Measurements from ENCODE around the gene ITGA11.
"Not testable (repeated sequence)": the region's sequence is repeated elsewhere in the genome, so short reads cannot be mapped to it uniquely, and the experiment has no call there.

ITGA11 gene

DNA sequence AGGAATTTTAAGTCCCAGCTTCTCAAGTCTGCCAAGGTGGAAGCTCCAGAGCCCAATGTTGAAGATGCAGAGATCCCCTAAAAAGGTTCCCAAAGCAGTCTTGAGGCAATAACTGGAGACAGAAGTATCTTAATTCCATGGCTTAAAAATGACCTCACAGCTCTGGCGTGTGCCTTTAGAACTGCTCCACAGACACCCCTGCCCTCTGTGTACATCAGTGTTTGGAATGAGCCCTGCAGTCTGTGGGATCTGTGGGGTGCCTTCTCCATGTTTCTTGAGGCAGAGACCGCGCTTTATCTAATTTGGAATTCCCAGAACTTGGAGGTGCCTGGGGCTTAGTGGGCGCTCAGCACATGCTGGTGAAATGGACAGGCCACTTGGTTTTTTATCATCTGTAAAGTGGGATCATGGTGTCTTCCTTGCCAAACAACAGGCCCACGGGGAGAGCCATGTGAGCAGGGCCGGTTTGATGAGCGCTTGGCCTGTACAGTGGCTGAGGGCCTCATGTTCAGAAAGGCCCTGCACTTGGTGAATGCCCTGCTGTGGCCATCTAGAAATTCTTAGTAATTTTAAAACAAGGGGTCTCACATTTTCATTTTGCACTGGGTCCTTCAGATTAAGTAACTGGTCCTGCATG lies 7.1 kb downstream of the ITGA11 start:
- DNase-seq = no peak

DNA sequence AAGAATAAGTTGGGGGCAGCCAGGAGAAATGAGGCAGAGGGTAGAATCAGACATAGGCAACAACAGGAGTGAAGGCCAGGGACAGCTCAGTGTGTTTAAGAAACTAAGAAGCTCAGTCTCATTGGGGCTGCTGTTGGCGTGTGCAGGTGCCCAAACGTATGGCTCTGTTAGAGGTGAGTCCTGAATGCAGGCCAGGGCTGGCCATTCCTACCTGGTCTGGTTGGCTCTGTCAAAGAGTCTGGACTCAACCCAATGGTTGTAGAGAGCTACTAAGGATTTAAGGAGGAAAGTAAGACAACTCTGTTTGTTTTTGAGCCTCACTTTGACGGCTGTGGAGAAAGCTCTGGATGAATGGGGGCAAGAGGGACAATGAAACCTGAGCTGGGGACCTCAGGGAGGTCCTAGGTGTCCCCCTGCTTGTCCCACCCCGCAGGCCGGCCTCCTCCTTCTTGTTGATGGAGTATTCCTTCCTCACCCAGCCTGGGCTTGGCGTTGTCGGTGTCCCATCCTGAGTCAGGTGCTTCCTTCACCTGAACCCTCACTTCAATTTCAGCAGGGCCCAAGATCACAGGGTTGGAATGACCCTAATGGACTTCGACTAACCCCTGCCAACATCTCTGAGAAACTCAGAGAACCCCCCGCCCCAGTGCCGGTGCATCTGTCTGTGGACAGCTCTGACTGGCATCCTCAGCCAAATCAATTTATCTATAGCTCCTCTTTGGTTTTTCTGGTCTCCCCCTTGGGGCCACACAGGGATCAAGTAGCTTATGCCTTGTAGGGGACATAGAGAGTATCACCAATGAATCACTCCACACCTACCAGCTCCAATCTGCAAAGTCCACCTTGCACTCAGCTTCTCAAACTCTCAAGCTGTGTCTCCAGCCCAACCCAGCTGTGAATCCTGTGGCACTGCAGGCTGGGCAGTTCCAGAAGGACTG lies 8.3 kb downstream of the ITGA11 start:
- DNase-seq = no peak

DNA sequence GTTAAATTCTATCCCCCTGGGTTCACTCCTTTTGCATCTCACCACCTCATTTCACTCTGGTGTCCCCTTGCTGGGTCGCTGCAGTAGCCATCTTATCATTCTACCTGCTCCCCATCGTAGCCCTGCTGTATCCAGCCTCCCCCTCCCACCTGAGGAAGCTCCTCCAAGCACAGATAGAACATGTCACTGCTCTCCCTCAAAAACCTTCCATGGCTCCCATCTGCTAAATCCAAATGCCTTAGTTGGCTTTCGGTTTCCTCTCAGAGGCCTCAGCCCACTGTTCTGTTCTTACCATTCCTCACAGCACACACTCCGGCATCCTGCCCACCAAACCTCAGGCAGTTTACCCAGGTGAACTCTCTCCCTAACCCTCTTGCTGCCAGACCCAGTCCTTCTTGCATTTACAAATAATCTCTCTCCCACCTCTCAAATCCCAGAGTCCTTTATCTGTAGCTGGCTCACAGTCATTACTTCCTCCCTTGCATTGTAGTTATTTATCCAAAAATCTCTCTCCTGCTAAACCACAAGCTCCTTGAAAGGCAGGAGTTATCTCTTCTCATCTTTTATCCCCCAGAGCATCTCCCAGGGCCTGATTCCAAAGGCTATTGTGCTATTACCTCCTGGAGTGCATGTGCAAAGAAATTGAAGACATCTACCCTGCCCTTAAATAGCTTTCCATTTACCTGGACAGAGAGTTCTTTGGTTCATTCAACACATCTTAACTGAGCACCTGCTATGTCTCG lies 9.4 kb downstream of the ITGA11 start:
- not testable (repeated sequence) for DNase-seq

DNA sequence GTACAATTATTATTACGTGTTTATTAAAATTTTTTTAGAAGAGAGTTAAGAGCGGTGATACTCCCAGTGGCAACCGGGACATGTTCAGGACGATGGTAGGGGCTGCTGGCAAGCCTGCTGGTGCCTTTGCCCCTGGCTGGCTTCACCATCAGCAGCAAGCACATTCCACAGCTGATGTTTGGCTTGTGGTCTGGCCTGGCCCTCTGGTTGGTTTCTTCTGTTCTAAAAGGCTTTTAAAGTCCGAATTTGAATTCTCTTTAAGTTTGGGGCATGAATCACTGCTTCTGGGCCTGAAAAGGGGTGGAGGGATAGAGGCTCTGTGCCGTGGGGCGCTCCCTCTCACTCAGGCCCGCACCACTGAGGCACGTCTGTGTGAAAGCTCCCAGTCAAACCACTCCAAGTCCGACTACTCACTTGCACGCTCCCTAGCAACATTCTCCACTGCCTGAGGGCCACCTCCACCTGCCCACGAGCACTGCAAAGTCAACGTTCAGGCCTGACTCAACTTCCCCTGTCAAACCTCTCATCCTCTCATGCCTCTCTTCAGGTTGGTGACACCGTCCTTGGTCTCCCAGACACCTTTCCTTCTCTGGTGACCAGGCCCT lies 10.1 kb downstream of the ITGA11 start:
- DNase-seq = no peak

DNA sequence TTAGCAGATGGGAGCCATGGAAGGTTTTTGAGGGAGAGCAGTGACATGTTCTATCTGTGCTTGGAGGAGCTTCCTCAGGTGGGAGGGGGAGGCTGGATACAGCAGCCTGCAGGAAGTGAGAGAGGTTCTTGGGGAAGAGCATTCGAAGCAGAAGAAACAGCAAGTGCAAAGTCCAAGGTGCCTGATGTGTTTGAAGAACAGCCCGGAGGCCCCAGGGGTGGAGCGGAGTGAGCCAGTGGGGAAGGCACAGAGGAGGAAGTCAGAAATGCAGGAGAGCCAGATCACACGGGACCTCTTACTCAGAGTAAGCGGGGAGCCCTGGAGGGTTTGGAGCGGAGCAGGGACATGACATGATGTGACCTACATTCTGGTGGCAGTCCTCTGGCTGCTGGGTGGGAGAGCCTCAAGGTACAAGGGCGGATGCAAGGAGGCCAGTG lies 10.8 kb downstream of the ITGA11 start:
- DNase-seq = no peak

DNA sequence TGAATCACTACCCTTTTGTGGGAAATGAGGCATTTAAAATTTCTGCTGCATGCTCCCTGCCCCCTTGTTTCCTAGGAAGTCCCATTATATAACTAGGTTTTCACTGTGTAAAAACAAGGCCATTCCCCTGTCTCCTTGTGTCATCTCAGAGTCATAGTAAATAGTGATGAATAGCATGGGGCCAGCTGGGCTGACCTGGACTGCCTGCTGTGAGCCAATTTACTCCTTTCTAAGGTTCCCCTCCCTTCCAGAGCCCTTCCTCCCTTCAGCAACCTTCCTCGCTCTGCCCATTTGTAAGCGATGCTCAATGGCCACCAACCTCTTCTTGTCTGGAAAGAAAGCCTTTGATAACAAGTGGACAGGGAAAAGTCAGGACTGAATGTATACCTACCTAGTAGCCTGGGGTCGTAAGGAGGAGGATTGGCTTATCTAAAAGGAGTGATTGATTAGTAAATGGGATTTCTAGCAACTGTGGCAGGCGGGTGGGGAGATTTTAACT lies 11.7 kb downstream of the ITGA11 start:
- DNase-seq = no peak

DNA sequence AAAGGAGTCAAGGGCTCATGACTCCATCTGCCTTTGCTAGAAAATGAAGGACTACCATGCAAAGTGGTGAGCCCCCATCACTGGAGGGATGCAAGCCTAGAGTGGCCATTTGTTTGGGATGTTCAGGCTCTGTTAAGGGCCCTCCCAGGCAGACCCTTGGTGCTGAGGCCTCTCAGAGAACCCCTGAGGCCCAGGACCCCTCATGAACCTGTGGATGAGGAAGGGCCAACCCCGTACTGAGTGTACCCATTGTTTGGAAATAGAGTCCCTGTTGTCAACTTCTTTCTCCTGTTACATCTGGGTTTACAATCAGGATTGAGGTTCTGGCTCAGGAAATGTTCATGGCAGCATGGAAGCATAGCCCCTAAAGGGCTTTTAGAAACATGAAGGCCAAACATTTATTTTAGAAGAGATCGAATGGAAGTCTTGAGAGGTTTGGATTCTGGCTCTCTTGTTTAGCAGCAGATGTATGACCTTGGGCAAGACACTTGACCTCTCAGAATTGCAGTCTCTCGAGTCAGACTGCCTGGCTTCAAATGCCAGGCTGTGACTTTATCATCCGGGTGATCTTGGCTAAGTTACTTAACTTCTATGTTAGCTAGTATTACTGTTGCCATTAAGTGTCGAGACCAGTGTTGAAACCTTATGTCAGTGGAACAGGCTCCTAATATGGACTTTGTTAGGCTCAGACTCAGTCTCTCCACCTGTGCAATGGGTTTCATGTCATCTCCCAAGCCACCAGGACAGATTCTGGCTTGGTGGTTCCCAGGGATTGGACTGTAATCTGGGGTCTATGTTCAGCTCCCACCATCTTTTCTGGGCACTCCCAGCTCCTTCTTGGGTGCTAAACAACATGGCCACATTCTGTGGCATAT lies 12.4 kb downstream of the ITGA11 start:
- no peak for DNase-seq

DNA sequence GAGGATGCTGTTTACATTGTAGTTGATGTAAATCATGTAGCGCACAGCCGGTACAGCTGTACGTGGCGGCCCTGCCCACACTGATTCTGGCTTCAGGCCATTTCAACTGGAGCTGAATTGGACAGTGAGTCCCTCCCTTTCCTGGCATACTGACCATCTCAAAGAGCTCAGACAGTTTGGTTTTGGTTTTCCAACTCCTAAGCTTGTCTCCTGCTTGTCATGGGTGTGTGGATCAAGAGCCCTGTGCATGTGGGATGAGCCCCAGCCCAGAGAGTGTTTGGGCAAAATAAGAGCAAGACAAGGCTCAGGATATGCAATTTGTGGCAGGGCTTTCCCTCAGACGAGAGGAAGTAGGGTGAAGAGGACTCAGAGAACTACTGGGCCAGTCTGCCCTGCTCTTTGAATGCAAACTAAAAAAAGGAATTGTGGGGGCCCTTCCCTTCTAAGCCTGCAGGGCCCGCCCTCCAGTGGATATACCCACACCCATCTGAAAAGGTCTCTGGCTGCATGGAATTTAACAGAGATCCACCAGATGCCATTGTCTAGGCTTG lies 13.3 kb downstream of the ITGA11 start:
- no peak for DNase-seq

DNA sequence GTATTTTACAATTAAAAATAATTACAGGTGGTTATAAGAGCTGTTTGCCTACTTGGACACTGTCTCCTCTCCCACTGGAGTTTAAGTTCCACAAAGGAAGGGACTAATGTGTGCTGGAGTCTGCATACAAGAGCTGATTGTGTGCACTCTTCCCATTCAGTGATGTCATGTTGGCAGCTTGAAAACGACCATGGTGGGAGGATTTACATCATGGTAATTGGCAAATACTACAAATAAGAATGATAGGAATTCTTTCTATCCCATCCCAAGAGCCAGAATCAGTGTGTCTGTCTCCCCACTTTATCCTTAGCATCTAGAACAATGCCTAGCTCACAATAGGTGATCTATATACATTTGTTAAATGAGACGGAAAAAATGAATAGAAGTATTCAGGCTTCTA lies 14.1 kb downstream of the ITGA11 start:
- DNase-seq = no peak

DNA sequence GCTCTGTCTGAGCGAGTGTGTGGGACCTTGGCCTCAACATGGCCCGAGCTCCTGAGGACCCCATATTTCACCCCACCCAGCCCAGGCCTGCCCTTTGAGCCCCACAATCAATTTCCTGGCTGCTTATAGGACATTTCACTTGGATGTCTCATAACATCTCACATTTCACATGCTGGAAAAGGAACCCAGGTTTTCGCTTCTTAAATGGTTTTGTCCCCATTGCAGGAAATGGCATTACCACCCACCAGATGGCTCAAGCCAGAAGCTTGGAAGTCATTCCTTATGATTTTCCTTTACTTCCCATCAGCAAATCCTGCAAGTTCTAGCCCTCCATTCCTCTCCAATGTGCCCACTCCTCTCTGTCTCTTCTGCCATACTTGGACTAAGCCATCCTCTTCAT lies 14.9 kb downstream of the ITGA11 start:
- no peak for DNase-seq

DNA sequence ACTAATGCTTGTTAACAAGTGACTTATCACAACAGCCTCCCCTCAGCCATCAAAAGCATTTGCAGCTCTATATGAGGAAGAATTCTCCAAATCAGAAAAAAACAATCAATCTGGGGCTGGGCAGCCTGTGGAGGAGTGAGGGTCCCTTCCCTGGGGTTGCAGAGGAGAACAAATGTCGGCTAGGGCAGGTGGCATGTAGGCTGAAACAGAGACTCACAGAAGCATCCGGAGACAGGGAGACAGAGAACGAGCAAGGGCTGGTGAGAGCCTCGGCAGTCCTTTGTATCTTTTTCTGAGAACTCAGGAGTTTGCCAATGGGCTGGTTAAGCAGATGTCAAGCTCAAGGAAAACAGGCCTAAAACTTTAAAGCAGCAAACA lies 15.8 kb downstream of the ITGA11 start:
- DNase-seq = no peak

DNA sequence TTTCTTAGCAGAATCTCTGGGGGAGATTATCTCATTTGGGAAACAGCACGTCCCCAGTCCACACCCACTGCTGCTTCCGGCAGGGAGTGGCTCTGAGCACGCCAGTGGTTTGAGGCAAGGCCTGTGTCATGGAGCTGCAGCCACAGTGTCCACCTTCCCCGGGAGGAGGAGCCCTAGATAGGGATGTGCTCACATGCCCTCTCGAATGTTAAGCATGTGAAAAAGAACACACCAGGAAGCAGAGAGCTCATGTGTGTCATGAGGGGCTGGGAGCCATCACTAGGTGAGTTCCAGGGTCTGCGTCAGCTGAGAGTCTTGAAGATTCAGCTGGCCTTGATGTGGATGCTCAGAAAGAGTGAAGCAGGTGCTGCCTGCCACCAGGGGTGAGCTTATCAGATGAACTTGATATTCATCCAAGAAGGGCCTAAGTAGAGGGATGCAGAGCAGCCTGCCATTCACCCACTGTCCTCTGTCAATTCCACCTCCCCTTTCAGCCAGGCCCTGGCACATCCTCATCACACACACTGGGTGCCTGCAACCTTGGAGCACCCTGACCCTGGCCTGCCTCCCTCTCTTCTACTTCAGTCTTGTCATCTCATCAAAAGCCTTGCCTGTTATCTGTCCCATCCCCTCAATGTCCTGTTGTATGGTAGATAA lies 16.3 kb downstream of the ITGA11 start:
- no peak for DNase-seq

DNA sequence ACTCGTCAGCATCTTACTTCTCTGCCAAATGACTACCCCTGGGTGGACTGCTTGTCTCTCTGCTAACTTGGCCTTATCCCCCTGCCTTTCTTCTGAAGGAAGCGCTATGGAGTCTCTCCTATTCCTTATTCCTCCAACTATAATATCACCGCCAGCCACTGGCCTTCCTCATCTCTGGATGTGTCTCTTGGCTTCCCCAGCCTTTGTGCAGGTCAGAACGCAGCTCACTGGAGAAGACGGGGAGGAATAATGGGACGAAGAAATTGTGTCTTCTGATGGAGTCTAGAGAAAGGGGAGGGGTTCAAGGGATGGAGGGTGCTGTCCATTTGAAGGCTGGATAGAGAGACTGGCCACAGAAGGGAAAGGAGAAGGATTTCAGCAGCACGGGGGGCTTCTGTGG lies 16.9 kb downstream of the ITGA11 start:
- no peak for DNase-seq

DNA sequence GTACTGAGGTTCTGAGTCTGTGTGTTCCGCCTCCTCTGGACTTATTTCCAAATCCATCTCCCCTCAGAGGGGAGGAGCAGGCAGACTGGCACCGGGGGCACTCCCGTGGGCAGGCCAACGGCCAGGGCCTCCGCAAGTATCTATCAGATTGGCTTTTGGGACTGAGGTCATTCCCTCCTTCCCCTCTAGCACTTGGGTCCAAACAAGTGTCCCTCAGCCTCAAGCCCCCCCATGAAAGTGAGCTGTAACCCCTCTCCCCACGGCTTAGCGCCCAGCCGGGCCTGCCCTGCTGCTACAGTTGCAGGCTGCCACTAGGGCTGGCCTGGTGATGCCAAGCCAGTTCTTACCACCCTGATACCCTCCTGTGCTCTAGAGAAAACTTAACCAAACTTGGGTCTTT lies 17.4 kb downstream of the ITGA11 start:
- DNase-seq = no peak

DNA sequence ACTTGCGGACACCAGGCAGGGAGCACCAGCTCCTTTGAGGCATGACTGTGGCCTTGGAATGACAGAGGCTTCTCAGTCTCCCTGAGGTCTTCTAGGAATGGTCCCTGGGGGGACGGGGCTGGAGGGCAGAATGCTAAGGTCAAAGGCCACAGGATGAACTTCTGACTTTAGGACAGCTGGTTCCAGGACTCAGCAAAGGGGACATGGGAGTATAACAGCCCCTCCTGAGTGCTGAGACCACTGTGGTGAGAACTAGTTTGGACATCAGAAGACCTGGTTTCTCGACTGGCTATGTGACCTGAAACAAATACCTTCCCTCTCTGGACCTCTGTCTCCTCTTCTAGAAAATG lies 17.8 kb downstream of the ITGA11 start:
- no peak for DNase-seq

DNA sequence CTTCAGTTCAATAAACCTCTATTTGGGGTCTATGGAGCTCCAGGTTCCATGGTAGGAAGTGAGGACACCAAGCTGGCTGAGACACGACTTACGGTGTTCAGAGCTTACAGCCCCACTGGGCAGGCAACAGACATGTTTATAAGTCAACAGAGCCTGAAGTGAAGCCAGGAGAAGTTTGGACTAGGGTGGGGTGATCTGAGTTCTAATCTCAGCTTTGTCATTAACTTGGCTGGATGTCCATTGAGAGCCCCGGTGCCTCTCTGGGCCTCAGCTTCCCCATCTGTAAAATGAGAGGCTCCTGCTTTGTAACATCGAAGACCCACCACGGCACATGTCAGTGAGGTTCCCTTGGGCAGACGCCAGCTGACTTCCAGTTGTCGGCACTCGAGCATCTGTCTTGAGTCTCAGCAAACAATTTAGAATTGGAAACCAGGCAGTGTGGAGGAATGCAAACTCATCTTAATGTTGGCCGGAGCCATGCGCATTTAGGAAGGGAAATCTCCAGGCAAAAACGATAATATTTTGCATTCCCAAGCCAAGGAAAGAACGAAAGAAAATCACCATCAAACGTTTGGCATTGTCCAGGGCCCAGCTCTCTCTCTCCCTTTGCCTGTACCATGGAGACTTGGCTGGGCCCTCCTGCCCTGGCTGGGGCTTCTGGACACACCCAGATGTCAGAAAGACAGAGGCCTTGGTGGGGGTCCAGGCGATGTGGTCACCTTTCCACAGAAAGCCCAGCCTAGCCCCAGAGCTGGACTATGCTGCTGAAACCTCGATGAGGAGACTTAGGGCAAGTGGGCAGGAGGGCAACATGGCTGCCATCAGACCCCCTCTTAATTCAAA lies 18.4 kb downstream of the ITGA11 start:
- no peak for DNase-seq

DNA sequence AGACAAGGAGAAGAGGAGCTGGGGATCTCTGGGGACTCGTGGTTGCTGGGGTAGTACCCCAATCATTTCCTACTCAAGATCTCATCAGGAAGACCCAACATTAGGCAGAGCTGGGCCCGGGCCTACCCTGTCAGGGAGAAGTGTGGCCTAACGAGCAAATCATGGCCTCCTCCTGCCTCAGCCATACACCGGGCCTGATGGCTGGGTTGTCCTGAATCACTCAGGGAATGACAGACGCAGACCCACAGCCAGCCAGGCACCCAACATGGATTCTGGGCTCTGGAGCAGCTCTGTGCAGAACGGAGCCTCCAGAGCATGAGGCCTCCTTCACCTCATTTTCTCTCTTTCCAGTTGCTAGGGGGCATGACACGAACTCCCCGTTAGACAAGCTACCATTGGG lies 19.7 kb downstream of the ITGA11 start:
- no peak for DNase-seq

DNA sequence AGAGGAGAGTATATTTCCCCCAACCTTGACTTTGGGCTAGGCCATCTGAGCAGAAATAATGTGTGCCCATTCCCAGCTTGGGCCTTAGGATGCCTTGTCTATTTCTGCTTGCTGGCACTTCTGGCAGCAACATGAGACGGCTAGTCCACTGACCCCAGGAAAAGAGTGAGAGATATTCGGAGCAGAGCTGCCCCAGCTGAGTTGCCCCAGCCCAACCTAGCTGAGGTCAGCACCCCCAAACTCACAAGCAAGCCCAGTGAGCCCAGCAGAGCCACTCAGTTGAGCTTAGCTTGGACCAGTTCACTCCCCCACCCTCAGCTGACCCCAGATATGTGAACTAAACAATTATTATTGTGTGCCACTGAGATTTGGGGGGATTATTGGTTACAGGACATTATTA lies 20.2 kb downstream of the ITGA11 start:
- DNase-seq = no peak

DNA sequence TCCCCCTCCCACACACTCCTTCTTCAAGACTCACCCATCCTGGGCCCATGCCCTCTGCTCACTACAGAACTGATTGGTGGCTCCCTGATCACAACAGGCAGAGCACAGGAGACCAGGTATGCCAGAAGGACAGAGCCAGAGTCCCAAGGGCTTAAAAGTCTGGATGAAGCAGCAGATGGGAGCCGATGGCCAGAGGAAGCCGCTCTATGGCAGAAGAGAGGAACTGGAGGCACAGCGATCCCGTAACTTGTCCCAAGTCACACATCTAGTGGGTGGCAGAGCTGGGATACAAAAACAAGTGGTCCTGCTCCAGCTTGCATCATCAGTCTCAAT lies 20.7 kb downstream of the ITGA11 start:
- DNase-seq = no peak
